Measurements from ENCODE around the gene UQCC3. TPM values are rescaled to one million over a fixed set of nuclear protein-coding genes. Genes with fewer than 3 reads are reported as not detected.
A peak's percentile ranks its signal among the peaks of the same experiment; 100 is the strongest.

Gene UQCC3
- total and polyA plus RNA-seq, 2 of the 13 experiments (the other 11 are each of a cell fraction or from before 2014, with no cell fraction given) = 7.7 to 16.0 TPM

DNA sequence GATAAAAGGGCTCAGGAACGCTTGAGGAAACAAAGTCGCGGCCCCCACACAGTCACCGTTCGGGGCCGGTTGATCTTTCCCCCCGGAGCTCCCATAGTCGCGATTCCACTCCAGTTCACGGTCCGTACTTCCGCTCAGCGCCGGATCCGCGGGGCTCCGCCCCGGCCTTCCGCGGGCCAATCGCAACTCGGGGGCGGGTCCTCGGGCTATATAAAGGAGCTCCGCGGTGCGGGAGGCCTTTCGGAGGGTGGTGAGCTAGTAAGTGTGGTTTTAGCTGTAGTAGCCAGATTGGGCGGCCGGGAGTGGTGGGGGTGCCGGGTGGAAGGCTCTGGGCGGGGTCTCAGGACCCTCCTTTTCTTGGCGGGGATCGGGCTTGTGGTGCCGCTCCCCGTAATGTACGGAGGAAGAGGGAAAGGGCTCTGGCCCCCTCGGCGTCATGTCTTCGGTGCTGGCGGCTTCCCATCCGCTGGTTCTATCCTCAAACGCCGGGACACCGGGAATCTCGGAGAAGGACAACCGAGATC lies 6.3 kb upstream of the UQCC3 start, which contains the start of the genes C11orf98 and CSKMT (continued):
- TF ChIP-seq, protein P1, sequence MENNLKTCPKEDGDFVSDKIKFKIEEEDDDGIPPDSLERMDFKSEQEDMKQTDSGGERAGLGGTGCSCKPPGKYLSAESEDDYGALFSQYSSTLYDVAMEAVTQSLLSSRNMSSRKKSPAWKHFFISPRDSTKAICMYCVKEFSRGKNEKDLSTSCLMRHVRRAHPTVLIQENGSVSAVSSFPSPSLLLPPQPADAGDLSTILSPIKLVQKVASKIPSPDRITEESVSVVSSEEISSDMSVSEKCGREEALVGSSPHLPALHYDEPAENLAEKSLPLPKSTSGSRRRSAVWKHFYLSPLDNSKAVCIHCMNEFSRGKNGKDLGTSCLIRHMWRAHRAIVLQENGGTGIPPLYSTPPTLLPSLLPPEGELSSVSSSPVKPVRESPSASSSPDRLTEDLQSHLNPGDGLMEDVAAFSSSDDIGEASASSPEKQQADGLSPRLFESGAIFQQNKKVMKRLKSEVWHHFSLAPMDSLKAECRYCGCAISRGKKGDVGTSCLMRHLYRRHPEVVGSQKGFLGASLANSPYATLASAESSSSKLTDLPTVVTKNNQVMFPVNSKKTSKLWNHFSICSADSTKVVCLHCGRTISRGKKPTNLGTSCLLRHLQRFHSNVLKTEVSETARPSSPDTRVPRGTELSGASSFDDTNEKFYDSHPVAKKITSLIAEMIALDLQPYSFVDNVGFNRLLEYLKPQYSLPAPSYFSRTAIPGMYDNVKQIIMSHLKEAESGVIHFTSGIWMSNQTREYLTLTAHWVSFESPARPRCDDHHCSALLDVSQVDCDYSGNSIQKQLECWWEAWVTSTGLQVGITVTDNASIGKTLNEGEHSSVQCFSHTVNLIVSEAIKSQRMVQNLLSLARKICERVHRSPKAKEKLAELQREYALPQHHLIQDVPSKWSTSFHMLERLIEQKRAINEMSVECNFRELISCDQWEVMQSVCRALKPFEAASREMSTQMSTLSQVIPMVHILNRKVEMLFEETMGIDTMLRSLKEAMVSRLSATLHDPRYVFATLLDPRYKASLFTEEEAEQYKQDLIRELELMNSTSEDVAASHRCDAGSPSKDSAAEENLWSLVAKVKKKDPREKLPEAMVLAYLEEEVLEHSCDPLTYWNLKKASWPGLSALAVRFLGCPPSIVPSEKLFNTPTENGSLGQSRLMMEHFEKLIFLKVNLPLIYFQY (CRISPR knock-in tag; IDR thresholded peaks at IDR 0.05; ENCODE audit: borderline replicate concordance) = peak; percentile 69; the same call in 1 of the 2 replicates
- TF ChIP-seq ZNF672 (CRISPR knock-in tag; IDR thresholded peaks at IDR 0.05) (no peak), SMARCC2 (IDR thresholded peaks at IDR 0.05) (no peak), TFE3 (CRISPR knock-in tag; IDR thresholded peaks at IDR 0.05) (0 out of 2 replicates have a peak, but pooled peaks have one; percentile 16), KLF16 (CRISPR knock-in tag; IDR thresholded peaks at IDR 0.05) (peak; percentile 41 to 94; a peak in 2 of 4 replicates), JARID2 (CRISPR knock-in tag; IDR thresholded peaks at IDR 0.05; ENCODE audit: insufficient replicate concordance) (peak; percentile 56), SP140L (CRISPR knock-in tag; IDR thresholded peaks at IDR 0.05; ENCODE audit: borderline replicate concordance) (no peak), JUNB (CRISPR knock-in tag; IDR thresholded peaks at IDR 0.05; ENCODE audit: borderline replicate concordance) (no peak), ATF4 (CRISPR knock-in tag; IDR thresholded peaks at IDR 0.05) (no peak; a peak in 1 of 4 replicates), ETV6 (CRISPR knock-in tag; conservative IDR thresholded peaks at IDR 0.05) (no peak; the same call in 1 of the 2 replicates), ZNF7 (CRISPR knock-in tag; IDR thresholded peaks at IDR 0.05) (no peak), ZNF879 (CRISPR knock-in tag; IDR thresholded peaks at IDR 0.05) (no peak), ZNF788 (CRISPR knock-in tag; IDR thresholded peaks at IDR 0.05; ENCODE audit: borderline replicate concordance) (no peak), ZNF749 (CRISPR knock-in tag; IDR thresholded peaks at IDR 0.05; ENCODE audit: borderline replicate concordance) (peak; percentile 87; the same call in 1 of the 2 replicates), FOXC1 (CRISPR knock-in tag; IDR thresholded peaks at IDR 0.05; ENCODE audit: borderline replicate concordance) (no peak), PTBP1 (IDR thresholded peaks at IDR 0.05; ENCODE audit: low read depth, low read length, poor library complexity, severe bottlenecking) (peak; percentile 49), ARNTL (CRISPR knock-in tag; IDR thresholded peaks at IDR 0.05) (no peak), ZNF720 (CRISPR knock-in tag; IDR thresholded peaks at IDR 0.05) (no peak)
- TF ChIP-seq, protein P2, sequence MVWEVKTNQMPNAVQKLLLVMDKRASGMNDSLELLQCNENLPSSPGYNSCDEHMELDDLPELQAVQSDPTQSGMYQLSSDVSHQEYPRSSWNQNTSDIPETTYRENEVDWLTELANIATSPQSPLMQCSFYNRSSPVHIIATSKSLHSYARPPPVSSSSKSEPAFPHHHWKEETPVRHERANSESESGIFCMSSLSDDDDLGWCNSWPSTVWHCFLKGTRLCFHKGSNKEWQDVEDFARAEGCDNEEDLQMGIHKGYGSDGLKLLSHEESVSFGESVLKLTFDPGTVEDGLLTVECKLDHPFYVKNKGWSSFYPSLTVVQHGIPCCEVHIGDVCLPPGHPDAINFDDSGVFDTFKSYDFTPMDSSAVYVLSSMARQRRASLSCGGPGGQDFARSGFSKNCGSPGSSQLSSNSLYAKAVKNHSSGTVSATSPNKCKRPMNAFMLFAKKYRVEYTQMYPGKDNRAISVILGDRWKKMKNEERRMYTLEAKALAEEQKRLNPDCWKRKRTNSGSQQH (CRISPR knock-in tag; IDR thresholded peaks at IDR 0.05; ENCODE audit: low read depth) = no peak
- TF ChIP-seq, protein P3, sequence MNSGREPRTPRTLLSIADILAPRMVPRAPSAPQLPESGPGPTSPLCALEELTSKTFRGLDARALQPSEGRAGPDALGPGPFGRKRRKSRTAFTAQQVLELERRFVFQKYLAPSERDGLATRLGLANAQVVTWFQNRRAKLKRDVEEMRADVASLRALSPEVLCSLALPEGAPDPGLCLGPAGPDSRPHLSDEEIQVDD (CRISPR knock-in tag; IDR thresholded peaks at IDR 0.05; ENCODE audit: borderline replicate concordance) = no peak
- TF ChIP-seq, protein P4, sequence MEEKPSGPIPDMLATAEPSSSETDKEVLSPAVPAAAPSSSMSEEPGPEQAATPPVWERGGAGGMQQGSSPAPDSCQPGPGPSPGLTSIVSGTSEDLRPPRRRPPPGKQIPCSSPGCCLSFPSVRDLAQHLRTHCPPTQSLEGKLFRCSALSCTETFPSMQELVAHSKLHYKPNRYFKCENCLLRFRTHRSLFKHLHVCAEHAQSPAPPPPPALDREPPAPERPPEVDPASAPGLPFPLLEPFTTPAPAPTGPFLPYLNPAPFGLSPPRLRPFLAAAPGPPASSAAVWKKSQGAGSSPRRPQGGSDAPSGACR (CRISPR knock-in tag; IDR thresholded peaks at IDR 0.05) = no peak; the same call in 1 of the 2 replicates
